Aorta (tissue), 5 donors: ENCODE data around the gene NOS3. TPM values are rescaled to one million over a fixed set of nuclear protein-coding genes. Genes with fewer than 3 reads are reported as not detected.
"Not testable (repeated sequence)": the region's sequence is repeated elsewhere in the genome, so short reads cannot be mapped to it uniquely, and the experiment has no call there.

Experiments
- ATAC-seq: fragments of 200-7000 bp; cut with Tn5 transposase; one replicate; pipeline ENCODE4 v1.9.1; 2022; ENCODE audit warnings: moderate library complexity; ENCODE audit not compliant: low FRiP score
- DNase-seq, 2 donors: peaks; one replicate each; pipeline ENCODE4 v3.0.0-alpha.2; 2020
- H3K27ac ChIP-seq, 2 donors: one replicate each; pipeline ENCODE4 v1.5.1; 2013; ENCODE audit warnings: low read length in 2 of 2, mild to moderate bottlenecking in 2 of 2, moderate library complexity in 2 of 2, control low read depth in 1 of 2, inconsistent platforms in 1 of 2, low read depth in 1 of 2
- H3K27me3 ChIP-seq, 2 donors: one replicate each; pipeline ENCODE4 v1.6.1; 2013; ENCODE audit warnings: control low read depth in 1 of 2, low read length in 1 of 2, mild to moderate bottlenecking in 1 of 2, moderate library complexity in 1 of 2; ENCODE audit not compliant: insufficient read depth in 2 of 2, control insufficient read depth in 1 of 2
- H3K36me3 ChIP-seq, 2 donors: one replicate each; pipeline ENCODE4 v1.6.1; 2013; ENCODE audit warnings: control low read depth in 1 of 2, low read length in 1 of 2, mild to moderate bottlenecking in 1 of 2; ENCODE audit not compliant: insufficient read depth in 2 of 2, control insufficient read depth in 1 of 2
- H3K4me1 ChIP-seq, 2 donors: one replicate each; pipeline ENCODE4 v1.6.1; 2013; ENCODE audit warnings: low read length in 2 of 2, control low read depth in 1 of 2, mild to moderate bottlenecking in 1 of 2, moderate library complexity in 1 of 2; ENCODE audit not compliant: insufficient read depth in 2 of 2, control insufficient read depth in 1 of 2
- H3K4me3 ChIP-seq, 2 donors: one replicate each; pipeline ENCODE4 v1.5.1; 2013; ENCODE audit warnings: low read length in 2 of 2, control low read depth in 1 of 2, mild to moderate bottlenecking in 1 of 2
- H3K9me3 ChIP-seq: one replicate; pipeline ENCODE4 v1.6.1; 2013; ENCODE audit warnings: mild to moderate bottlenecking, low read length; ENCODE audit not compliant: control insufficient read depth
- WGBS, 2 donors: extraction: QIAGEN DNeasy Blood & Tissue Kit; methylation state at CpG; one replicate each; pipeline ENCODE4 v1.1.7; 2013; 5-methylcytosine and 5-hydroxymethylcytosine counted together
- intact Hi-C, 2 donors: fragments of 100-400 bp; cut with DNase I; formaldehyde crosslinking; loops; one replicate each; pipeline versions ENCODE4 v1.14.2 to v1.15.0; 2022
- polyA plus RNA-seq, 2 donors: library from polyadenylated mRNA; stranded (reverse); fragments of 200-250 nt; gene quantifications; one replicate each; pipeline ENCODE4 v1.2.3, GENCODE V29; 2013
- total RNA-seq, 2 donors: library from RNA; stranded (reverse); fragmentation: NEBNext Ultra II Directional; extraction: Animal tissue kit (Norgen Biotek cat#: 25700); gene quantifications; one replicate each; pipeline ENCODE4 v1.2.1, GENCODE V29; 2021
- donor health status: healthy with polysubstance abuse.
- donor health status: Bipolar disorder and iron deficiency.
- donor health status: DM: no; HTN: no; CAD: no.
- donor health status: DM: no; HTN: no; CAD: no.
- donor health status: DM: yes; HTN: yes; CAD: no.

The NOS3 gene
- total and polyA plus RNA-seq, 4 donors, result 0.63 to 32.4 (median 22.7) TPM

DNA sequence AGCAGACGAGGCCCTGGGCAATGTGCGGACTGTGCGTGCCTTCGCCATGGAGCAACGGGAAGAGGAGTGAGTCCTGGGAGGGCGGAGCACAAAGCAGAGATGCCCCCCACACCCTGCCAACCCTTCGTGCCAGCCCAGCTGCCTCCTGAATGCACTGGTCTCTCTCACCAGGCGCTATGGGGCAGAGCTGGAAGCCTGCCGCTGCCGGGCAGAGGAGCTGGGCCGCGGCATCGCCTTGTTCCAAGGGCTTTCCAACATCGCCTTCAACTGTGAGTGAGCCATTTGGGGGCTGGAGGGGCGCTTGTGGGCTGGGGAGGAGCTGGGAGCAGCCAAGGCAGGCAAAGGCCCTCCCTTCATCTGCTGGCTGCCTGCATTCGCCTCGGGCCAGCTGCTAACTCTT, 45.1 kb downstream of the NOS3 start:
- WGBS, 2 donors, result 93% methylated on average over 17 of the region's 17 CpGs
- H3K4me3 ChIP-seq, result no peak overlapping the region
- no peaks in the 10 kb centered on the region for H3K9me3 ChIP-seq
- no peaks in the 10 kb centered on the region for H3K36me3 ChIP-seq
- H3K27me3 ChIP-seq, result no peaks in the 10 kb centered on the region
- intact Hi-C loops, result no loop called here
- ATAC-seq, result no peak
- DNase-seq, result no peak
- H3K27ac ChIP-seq, result no peak overlapping the region
- no peaks in the 10 kb centered on the region for H3K4me1 ChIP-seq

DNA sequence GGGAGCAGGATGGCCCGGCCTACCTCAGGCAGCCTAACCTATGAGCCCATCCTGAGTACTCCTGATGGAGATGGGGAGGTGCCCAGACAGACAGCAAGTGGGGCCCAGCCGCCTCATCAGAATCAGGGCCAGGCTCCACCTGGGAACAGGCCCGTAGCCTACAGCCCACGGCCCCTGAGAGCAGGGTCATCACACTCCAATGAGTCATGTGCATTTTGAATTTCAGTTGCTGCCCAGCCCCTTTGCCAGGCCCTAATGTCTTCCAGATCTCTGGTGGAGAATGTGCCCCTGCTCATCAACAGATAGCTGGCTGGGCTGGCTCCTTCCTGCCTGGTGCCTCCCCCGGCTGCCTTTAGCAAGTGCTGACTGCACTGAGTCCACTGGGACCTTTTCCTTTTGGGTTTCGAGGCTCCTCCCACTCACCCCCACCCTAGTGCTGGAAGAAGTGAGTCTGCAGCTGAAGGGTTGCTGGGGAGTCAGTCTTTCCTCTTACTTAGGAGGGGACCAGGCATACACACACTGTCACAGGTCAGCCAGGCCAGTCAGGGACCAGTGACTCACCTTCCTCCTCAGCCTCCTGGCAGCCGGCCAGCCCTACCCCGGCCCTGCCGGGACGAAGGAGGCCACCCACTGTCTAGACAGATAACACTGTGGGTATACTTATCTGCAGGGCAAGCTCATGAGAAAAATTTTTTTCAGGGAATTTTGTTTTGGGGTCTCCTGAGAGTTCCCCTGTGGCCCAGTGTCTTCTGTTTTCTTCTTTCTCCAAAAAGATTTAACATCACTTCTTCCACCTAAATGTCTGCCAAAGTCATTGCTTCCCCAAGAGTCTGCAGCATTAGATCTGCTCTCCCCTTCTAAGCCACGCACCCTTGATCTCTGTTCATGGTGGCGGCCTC, 48.4 kb downstream of the NOS3 start:
- H3K27ac ChIP-seq, result no peak overlapping the region
- H3K36me3 ChIP-seq, result no peaks in the 10 kb centered on the region
- peak; percentile 86 to 94 for DNase-seq
- peak; percentile 78 for ATAC-seq
- H3K4me3 ChIP-seq, result no peak overlapping the region
- 37 to 39% methylated on average over 12 of the region's 12 CpGs for WGBS, 2 donors
- intact Hi-C loops, result no loop called here
- H3K4me1 ChIP-seq, result no peaks in the 10 kb centered on the region
- no peaks in the 10 kb centered on the region for H3K9me3 ChIP-seq
- no peaks in the 10 kb centered on the region for H3K27me3 ChIP-seq

DNA sequence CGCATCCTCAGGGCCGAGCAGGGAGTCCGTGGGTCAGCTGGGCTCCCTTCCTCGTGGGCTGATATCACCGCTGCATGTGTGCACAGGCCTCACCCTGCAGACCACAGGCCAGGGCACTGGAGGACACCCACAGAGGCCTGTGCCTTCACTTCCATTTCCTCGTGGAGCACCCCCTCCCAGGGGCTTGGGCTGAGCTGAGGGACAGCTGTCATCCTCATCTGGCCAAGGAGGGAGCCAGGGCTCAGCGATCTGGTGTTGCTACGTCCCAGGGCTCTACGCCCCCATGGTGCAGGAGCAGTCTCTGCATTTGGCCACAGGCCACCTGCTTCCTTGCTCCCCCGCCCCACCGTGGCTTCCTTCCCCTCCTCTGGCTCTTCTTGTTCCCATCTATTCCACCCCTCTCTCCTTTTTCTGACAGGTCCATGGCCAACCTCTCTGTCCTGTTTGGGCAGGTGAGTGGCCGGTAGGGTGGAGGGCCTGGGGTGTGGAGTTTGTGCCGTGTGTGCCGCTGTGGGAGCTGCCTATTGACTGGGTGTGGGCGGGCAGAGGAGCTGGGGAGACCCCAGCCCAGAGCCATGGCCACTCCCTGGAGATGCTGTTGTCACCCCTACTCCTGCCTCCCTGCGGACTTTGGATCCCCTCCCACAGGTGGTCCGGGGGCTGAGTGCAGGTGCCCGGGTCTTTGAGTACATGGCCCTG, 49.2 kb downstream of the NOS3 start:
- ATAC-seq (no peak), DNase-seq (no peak)
- WGBS, 2 donors, result 73 to 77% methylated on average over 18 of the region's 18 CpGs
- Histone ChIP-seq H3K9me3 (no peaks in the 10 kb centered on the region), H3K4me1 (no peaks in the 10 kb centered on the region), H3K27ac (no peak overlapping the region), H3K36me3 (no peaks in the 10 kb centered on the region), H3K27me3 (no peaks in the 10 kb centered on the region), H3K4me3 (no peak overlapping the region)
- intact Hi-C loops, result no loop called here

DNA sequence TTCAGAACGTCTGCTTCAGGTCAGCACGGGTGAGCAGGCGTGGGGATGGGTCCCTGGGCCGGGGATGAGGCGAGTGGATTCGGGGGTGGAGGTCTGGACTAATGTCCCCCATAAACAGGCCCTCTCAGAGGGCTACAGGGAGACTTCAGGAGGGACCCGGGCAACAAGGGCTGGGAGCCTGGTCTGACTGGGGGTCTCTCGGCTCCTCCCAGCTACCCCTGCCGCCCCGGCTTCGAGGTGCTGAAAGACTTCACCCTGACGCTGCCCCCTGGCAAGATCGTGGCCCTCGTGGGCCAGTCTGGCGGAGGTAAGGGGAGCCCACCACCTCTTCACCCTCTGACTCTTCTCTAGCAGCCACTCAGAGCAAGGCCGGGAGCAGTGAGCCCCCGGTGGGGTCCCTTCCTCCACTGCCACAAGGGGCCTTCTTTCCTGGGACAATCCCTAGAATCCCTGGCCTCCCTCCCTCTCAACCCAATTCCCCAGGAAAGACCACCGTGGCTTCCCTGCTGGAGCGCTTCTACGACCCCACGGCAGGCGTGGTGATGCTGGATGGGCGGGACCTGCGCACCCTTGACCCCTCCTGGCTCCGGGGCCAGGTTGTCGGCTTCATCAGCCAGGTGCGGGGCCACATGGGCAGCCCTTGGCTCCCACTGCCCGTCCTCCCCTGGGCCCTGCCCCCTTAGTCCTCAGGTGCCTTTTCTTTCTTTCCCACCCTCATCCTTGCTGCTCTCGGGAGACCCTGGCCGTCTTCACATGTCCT, 50.0 kb downstream of the NOS3 start:
- intact Hi-C loops, result no loop called here
- Histone ChIP-seq H3K9me3 (no peaks in the 10 kb centered on the region), H3K27ac (no peak overlapping the region), H3K4me3 (no peak overlapping the region), H3K27me3 (no peaks in the 10 kb centered on the region), H3K4me1 (no peaks in the 10 kb centered on the region), H3K36me3 (no peaks in the 10 kb centered on the region)
- ATAC-seq, result no peak
- no peak for DNase-seq
- 93 to 94% methylated on average over 30 of the region's 30 CpGs for WGBS, 2 donors

DNA sequence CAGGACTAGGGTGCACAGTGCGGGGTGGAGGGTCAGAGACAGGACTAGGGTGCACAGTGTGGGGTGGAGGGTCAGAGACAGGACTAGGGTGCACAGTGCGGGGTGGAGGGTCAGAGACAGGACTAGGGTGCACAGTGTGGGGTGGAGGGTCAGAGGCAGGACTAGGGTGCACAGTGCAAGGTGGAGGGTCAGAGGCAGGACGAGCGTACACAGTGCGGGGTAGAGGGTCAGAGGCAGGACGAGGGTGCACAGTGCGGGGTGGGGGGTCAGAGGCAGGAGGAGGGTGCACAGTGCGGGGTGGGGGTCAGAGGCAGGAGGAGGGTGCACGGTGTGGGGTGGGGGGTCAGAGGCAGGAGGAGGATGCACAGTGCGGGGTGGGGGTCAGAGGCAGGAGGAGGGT, 52.6 kb downstream of the NOS3 start:
- DNase-seq, ATAC-seq, H3K36me3 ChIP-seq, H3K27me3 ChIP-seq, intact Hi-C loops, H3K27ac ChIP-seq, H3K4me3 ChIP-seq, H3K9me3 ChIP-seq, H3K4me1 ChIP-seq: not testable (repeated sequence)
- 86 to 99% methylated on average over 6 to 10 of the region's 10 CpGs for WGBS, 2 donors

DNA sequence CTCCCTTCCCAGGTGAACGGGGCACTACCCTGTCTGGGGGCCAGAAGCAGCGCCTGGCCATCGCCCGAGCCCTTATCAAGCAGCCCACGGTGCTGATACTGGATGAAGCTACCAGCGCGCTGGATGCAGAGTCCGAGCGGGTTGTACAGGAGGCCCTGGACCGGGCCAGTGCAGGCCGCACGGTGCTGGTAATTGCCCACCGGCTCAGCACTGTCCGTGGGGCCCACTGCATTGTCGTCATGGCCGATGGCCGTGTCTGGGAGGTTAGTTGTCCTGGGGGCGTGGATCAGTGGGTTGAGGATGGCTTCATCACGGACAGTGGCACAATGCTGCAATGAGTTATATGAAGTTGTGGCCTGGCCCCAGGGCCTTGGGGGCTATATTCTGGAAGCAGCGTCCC, 53.1 kb downstream of the NOS3 start:
- no peak for DNase-seq
- Histone ChIP-seq H3K9me3 (no peaks in the 10 kb centered on the region), H3K27ac (no peak overlapping the region), H3K36me3 (no peaks in the 10 kb centered on the region), H3K4me3 (no peak overlapping the region), H3K4me1 (no peaks in the 10 kb centered on the region), H3K27me3 (no peaks in the 10 kb centered on the region)
- WGBS, 2 donors, result 89 to 94% methylated on average over 14 to 20 of the region's 20 CpGs
- ATAC-seq, result no peak
- intact Hi-C loops, result no loop called here

DNA sequence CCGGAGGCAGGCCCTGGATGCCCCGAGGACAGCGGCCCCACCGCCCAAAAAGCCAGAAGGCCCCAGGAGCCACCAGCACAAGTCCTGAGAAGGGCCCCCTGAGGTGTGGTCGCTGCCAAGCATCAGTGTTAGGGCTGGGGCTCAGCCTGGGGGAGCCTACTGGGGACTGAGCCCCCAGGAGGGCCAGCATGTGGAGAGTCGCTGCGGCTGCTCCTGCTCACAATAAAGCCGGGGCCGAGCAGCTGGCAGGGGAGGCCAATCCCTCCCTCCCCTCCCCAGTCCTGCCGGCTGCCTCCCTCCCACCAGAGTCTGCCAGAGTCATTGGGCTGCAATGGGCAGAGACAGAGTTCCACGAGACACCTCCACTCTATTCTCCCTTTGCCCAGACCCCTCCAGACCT, 54.4 kb downstream of the NOS3 start:
- H3K4me1 ChIP-seq, result no peaks in the 10 kb centered on the region
- no peaks in the 10 kb centered on the region for H3K9me3 ChIP-seq
- no peak overlapping the region for H3K27ac ChIP-seq
- no peaks in the 10 kb centered on the region for H3K27me3 ChIP-seq
- 81 to 84% methylated on average over 11 of the region's 11 CpGs for WGBS, 2 donors
- H3K36me3 ChIP-seq, result no peaks in the 10 kb centered on the region
- no peak for ATAC-seq
- H3K4me3 ChIP-seq, result no peak overlapping the region
- no peak for DNase-seq
- intact Hi-C loops, result no loop called here

DNA sequence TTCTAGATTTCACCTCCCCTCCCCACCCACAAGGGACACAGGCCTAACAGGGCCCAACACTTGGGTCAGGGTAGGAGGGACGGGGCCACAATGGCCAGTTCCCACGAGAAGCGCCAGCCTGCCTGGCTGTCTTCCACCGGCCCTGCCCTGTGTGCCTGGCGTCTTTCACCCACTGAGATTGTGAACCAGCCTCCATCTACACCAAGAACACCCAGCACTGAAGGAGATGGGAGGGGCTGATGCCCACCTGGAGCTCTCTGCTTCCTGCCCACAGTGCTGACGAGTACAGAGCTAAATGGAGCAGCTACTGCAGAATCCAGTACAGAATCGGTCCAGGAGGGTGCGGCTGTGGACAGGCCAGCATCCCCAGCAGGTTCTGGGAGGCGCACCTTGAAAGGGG, 55.1 kb downstream of the NOS3 start:
- H3K27ac ChIP-seq, result no peak overlapping the region
- H3K27me3 ChIP-seq, result no peaks in the 10 kb centered on the region
- ATAC-seq (no peak), DNase-seq (no peak)
- H3K4me1 ChIP-seq, result no peaks in the 10 kb centered on the region
- WGBS, 2 donors, result 72 to 73% methylated on average over 9 of the region's 9 CpGs
- no peaks in the 10 kb centered on the region for H3K36me3 ChIP-seq
- no peak overlapping the region for H3K4me3 ChIP-seq
- no peaks in the 10 kb centered on the region for H3K9me3 ChIP-seq
- intact Hi-C loops, result no loop called here
